Muscle of back (tissue), 10 donors: Measurements from ENCODE around the gene NPTX2. TPM values are rescaled to one million over a fixed set of nuclear protein-coding genes. Genes with fewer than 3 reads are reported as not detected.

Experiments used
- polyA plus RNA-seq, 10 donors: library from polyadenylated mRNA; unstranded; fragments of 120-200 nt; gene quantifications; one replicate each; pipeline ENCODE4 v1.2.1, GENCODE V29; 2013; ENCODE audit not compliant: insufficient read length in 10 of 10

Gene NPTX2
- polyA plus RNA-seq, 10 donors = 4.9 to 13.5 (median 9.0) TPM

Other genes with a start within 250 kb of the NPTX2 start
- 1 to 10 TPM; 3.7 to 7.8 (median 6.0) TPM for gene BAIAP2L1, start 216.2 kb upstream of the NPTX2 start, polyA plus RNA-seq